GM21619 (cell line): ENCODE measurements around the gene EMILIN3.

Experiments used
- ATAC-seq: cut with Tn5 transposase; IDR thresholded peaks from one replicate; pipeline ENCODE4 v1.9.1; 2021; ENCODE audit not compliant: unreplicated experiment

EMILIN3 gene, protein sequence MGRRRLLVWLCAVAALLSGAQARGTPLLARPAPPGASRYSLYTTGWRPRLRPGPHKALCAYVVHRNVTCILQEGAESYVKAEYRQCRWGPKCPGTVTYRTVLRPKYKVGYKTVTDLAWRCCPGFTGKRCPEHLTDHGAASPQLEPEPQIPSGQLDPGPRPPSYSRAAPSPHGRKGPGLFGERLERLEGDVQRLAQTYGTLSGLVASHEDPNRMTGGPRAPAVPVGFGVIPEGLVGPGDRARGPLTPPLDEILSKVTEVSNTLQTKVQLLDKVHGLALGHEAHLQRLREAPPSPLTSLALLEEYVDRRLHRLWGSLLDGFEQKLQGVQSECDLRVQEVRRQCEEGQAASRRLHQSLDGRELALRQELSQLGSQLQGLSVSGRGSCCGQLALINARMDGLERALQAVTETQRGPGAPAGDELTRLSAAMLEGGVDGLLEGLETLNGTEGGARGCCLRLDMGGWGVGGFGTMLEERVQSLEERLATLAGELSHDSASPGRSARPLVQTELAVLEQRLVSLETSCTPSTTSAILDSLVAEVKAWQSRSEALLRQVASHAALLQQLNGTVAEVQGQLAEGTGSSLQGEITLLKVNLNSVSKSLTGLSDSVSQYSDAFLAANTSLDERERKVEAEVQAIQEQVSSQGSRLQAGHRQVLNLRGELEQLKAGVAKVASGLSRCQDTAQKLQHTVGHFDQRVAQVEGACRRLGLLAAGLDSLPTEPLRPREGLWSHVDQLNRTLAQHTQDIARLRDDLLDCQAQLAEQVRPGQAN

DNA sequence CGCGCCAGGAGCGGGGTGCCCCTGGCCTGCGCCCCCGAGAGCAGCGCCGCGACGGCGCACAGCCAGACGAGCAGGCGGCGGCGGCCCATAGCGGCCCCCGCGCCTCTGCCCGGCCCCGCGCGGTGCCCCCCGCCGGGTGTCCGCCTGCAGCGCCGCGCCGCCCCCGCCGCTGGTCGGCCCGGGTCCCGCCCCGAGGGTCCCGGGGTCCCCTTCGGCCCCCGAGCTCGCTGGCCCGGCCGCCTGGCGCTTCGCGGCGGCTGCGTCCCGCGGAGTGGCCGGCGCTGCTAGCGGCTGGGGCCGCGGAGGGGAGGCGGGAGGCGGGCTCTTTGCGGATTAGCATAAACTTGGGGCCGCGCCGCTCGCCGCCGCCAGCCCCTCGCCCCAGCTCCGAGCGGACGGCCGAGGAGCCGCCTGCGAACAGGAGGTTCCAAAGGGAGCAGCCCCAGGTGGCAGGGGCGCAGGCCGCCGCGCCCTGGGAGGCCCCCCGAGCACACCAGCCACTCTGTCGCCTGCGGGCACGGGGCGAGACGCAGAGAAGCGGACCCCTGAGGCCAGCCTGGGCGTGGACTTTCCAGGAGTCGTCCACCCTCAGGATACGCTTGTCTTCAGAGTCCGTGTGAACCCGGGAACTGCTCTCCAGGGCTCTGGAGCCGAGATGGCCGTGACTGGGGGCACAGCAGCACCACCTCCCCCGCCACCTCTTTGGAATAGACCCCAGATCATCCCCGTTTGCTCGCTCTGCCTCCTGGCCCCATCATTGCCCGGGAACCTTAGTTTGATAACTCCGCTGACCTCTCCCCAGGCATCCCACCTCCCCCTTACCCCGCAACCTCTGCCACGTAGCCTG is at the start of gene EMILIN3:
EMILIN3 (minus strand) TSS at position 273 of the 847 bp plus-strand sequence; CDS start at position 89, 184 bp downstream.
- no peak for ATAC-seq

DNA sequence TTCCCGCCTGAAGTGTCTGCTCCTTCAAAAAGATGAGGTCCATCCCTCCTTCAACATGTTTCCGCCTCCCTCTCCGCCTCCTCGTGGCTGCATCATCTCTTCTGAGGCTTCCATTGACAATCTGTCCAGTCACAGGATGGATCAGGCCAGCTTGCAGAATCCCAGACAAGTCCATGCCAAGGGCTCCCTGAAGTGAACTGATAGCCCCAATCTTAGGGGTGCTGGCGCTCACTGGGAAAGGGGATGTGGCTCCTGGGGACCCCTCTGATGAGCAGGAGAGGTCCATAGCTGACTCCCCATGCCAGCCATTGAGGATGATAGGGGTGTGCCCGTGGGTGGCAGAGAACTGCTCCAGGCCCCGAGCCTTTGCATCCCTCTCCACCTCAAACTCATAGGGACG is 48.6 kb upstream of the EMILIN3 start:
- no peak for ATAC-seq

DNA sequence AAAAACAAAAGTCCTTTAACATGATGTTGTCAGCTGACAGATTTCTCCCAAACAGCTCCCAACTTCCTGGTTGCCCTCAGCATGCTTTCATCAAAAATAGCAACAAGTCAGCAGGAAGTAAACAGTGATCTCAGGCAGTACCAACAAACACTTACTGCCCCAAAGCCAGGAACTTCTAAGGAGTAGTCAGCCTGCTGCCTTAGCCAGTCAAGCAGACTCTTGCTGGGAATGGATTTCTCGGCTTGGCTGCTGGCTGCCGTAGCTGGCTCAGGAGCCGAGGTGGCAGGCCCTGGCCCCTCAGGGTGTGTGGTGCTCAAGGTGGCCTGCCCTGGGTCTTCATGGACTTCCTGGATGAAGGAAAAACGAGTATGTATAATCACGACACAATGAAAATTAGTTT is 46.6 kb upstream of the EMILIN3 start:
- ATAC-seq = no peak

DNA sequence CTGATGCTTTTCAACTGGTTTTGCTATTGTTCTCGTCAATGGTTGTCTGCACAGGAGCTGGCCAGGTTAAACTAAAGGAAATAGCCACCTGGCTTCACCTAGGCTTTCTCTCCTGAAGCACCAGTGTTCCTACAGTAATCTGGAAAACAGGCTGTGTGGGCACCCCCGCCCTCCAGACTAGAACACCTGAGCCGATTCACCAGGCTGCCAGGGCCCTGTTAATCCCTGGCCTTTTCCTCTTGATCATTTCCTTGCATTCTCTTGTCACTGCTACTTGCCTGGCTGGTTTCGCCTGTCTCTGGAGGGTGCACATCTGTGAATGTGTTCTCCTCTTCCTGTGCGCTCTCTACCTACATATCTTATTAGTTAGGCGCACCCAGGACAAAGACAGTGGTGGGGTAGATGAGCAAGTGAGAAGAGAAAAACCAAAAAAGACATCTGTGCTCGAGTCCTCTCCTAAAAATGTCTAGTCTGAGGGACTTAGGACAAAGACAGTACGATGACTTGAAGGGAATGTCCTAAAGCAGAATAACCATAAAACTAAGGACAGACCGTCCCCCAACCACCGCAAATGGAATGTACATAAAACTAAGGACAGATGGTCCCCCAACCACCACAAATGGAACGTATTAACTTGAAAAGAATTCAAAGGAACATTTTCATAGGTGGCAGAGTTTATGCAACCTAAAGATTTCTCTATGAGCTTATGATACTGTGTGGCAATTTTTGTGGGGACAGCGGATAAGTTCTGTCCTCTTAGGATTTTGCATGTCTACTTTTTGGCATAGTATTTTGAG is 45.9 kb upstream of the EMILIN3 start:
- no peak for ATAC-seq

DNA sequence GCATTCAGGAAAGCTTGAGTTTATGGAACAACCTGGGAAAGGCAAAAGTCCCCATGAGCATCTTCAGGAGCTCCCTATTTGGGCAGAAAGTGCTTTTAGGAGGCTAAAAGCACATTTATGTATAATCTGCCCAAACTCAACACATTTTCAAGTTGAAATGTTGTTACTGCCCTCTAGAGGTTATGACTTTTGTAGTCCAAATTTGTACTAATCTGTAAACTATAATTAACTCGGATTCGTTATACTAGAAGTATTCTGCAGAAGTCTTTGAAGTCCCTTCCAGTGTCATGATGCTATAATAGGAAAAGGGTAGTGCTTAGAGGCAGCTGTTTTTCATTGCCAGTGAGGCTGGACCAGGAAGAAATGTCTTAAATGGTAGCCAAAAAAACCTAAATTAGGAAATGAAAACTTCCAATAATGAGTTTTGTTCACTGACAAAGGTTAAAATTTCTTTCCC is 44.8 kb upstream of the EMILIN3 start:
- ATAC-seq = no peak

DNA sequence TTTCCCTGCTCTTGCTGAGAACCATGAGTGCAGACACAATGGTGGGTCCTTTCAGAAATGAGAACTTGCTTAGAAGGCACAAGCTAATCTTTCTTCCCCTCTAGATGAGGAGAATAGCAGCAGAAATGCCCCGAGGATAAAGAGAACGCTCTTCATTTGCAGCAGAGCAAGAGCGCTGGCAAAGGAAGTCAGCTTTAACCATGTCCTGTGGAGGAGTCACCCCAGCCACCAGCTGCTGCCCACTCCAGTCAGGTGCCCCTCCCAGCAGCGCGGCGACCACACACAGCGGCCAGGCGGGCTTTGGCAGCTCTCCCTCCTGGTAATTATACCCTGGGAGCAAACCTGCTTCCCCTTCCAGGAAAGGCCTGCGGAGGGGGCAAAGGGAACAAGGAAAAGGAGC is 42.4 kb upstream of the EMILIN3 start:
- ATAC-seq = no peak

DNA sequence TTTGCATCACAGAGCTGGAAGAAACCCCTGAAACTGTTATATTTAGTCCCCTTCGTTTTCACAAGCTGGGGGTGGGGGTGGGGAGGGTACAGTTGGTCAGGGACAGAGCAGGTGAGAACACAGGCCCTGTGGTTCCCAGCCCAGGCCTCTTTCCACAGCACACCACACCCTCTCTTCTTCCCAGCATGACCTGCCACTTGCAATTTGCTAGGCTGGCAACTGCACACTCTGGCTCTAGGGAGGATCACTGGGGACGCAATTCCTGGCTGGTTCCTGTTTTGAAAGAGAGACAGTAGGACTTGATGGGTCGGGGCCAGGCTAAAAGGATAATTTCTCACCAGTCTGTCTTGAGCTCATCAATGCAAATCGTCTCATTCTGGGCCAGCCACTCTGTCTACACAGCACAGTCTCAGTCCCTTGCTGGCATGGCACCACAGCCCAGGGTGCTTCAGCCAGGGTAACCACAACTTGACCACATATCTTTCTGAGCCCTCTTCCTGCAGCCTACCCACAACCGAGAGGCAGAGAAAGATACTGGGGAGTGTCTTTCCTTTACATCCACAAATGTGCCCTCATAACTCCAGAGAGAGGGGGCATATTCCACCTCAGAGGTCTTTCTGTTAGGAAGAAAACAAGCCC is 41.7 kb upstream of the EMILIN3 start:
- ATAC-seq = peak; percentile 85

DNA sequence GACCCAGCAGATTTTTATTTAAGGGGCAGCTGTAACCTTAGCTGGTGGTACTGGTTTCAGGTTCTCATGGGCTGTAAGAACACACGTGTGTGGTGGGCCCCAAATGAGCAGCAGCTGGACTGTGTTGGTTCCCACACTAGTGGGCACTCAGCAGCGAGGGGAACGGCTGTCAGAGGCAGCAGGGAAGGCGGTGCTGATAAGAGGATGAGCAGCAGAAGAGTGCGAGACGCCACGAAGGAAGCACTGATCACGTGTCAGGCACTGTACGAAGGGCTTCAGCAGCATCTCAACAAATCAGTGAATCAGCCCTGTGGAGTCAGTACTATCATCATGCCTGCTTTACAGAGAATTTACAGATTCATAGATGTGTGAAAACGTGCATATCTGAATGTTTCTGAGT is 41.0 kb upstream of the EMILIN3 start:
- no peak for ATAC-seq

DNA sequence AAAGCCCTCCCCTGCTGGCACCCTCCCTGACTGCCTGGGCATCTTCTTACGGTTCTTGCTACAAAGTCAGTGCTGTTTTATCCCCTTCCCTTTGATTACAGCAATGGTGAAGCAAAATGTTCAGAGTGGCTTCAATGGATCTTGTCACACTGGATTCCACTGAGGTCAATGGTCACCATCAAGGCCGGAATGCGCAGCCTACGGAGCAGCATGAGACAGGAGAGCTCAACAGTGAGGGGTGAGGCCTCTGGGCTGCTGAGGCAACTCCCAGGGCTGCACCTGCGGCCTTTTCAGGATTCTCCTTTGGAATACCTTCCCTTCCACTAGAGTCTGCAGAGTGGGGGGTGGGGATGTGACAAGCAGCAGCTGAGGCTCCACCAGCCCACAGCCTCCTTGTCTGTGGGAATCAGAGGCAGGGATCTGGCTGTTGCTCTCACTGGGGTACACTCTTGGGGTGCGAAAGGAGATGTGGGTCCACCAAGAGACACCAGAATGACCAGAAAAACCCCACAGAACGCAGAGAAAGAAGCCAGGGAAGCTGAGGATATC is 40.4 kb upstream of the EMILIN3 start:
- ATAC-seq = no peak

DNA sequence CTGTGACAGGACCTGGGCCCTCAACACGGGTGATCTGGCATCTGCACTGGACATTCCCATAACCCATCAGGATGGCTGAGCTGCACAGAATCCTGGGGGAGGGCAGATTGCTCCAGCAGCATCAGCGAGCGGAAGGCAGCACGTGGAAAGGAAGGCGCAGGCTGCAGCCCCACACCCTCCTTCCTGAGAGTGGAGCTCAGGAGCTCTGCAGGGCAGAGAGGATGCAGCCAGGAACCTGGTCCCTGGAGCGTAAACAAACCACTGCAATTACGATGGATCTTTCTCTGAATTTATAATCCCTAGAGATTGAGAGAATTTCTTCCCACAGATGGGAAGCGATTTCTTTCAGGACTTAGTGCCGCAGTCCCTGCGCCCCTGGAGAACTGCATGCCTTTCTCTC is 39.7 kb upstream of the EMILIN3 start:
- ATAC-seq = no peak

DNA sequence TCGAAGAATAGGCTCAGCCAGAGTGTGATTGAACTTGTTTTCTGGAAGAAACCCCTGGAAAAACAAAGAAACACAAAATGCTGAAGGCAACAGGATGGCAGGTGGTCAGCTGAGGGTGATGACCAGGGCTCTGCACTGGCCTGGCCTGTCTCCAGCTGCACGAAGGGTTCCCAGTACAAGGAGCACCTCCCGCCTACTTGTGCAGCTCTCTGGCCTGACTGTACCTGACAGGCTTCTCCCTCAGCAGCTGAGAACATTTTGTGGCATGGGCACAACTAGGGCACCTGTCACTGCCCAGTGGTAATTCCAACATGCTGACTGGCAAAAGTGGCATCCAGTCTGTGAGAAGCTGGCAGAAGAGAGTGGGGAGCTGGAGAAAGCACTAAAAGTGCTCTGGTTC is 38.8 kb upstream of the EMILIN3 start:
- ATAC-seq = no peak

DNA sequence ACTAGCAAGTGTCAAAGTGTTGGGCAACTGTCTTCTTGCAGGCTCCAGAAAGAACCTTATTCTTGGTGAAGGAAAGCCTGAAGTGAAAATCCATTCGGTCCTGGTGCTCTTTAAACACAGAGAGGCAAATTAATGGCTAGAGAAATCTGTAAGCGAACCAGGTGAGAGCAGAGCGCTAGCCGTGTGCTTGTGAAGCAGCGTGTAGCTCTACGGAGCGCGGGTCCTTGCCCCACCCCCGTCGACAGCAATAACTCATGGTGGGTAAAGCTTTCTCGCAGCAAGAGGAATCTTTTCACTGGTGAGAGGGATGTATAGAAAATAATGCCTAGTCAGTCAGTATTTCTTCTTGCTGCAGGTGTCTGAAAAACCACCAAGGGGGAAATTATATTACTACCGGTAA is 37.0 kb upstream of the EMILIN3 start:
- ATAC-seq = no peak

DNA sequence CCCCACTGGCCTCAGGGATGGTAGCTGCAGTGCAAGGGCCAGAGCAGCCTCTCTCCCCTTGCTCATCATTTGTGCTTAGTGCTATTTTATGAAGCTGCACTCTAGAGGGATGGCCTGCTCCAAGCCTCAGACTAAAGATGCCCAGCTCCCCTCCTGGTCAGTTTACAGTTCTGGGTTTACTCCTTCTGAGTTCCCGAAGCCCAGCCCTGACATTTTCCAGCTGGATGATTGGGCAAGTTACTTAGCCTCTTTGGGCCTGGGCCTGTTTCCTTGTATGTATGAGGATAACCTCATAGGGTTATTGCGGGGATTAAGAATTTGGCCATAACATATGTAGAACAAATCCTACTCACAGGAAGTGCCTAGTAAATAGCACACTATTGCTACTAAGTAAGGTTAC is 31.8 kb upstream of the EMILIN3 start:
- ATAC-seq = no peak

DNA sequence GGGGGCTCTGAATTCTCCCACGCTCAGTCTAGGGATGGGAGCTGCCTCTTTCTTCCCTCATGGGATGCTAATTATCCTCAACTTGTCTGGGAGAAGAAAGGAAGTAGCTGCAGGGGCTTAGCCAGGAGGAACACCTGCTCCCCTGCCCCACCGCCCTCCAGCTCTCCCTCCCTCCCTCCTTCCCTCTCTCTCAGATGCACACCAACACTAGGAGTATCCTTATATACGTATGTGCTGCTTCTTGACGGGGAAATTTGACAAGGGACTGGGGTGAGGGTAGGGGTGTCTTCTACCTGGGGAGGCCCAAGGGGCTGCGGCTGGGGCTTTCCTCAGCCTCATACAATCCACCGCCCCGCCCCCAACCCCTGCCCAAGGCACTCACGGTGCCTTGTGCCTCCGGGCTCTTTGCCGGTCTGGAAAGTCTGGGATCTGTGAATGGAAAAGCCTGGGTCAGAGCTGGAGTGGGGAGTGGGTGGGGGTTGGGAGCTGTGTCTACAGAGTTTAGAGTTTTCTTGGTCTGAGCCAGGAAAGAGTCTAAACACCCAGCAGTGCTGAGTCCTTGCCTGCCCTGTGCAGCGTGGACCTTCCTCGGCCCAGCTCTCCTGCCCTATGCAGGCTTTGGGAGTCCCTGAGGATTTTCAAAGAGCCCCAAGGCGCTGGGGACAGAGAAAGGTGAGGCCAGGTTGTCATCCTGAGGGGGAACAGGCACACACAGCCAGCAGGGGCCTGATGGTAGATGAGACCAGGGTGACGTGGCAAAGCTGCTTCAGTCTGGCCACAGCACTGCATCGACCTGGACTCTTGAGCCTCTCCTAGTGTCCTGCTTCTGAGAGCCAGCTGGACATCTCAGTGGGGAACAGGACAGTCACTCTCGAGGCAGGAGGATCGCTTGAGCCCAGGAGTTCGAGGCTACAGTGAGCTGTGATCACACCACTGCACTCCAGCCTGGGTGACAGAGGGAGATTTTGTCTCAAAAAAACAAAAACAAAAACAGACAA is 29.3 kb upstream of the EMILIN3 start:
- ATAC-seq = no peak

DNA sequence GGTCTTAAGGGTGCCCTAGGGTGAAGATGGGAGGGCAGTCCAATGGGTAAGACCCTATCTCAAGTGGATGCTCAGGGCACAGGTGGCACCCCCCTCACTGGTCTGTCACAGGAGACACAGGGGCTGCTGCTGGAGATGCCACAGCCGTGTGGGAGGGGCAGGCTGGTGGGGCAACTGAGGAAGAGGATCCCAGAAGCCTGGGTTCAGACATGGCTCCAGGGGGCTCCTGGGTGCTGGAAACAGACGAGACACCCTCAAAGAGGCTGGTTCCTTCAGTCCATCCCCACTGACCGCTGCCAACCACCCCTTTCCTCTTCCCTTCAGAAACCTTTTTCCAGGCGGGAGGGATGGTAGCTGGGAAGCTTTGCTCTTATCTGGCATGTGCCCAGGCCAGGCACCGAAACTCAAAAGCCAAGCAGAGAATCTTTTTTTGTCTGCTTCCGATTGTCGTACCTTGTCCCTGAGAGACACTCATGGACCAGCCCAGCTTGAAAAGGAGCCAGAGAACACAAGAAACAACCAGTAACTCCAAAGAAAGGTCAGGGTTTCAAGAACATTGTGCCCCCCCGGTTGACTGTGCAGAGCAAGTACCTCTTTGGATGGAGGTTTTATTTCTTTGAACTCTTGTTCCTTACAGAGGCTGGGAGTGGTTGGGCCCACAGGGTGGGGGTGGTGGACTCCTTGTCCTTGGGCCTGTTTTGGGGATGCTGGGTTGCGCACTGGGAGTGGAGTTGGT is 28.5 kb upstream of the EMILIN3 start:
- no peak for ATAC-seq

DNA sequence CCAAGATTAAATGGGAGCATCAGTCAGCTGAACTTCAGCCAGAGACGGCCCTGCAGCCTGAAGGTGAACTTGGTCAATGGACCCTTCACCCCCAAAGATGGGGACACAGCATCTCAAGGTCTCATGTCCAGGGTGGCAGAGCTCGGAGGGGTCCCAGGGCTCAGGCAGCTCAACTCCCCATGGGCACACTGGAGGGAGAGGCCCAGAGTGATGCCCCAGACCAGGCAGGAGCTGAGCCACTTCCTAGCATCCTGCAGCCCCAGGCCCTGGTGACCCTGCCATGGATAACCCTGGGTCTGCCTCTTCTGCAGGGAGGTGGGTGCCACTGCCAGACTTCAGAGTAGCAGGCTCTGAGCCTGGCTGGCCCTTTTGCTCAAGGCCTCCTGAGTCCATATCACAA is 27.5 kb upstream of the EMILIN3 start:
- ATAC-seq = no peak

DNA sequence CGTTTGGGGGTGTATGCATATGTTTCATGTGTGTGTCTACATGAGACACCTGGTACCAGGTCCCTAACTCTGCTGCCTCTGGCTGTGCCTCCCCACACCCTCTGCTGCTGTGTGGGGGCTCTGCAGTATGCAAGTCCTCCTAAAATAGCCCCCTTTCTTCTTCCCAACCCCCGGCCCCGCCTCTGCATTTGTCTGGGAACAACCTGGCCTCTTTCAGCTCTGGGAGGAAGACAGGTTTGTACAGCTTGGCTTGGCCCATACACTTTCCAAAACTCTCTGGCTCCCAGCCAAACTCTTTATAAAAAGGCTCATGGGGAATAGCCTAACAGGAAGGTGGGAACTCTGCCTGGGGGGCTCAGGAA is 27.1 kb upstream of the EMILIN3 start:
- no peak for ATAC-seq
